DMS 273 treated with DMSO at 0.1 percent for 48 hours (cell line): Measurements from ENCODE around the gene IL17RC.
"Not testable (repeated sequence)": the region's sequence is repeated elsewhere in the genome, so short reads cannot be mapped to it uniquely, and the experiment has no call there.

ENCODE experiments used
- DNase-seq: peaks from one replicate; lab custom pipeline; 2025; lab: John Stamatoyannopoulos, UW

The IL17RC gene

GRCh38 chr3:9916734-9917680, at the start of gene IL17RC:
Gene IL17RC (plus strand): TSS chr3:9917098. CDS start chr3:9917316, 218 bp downstream.
- DNase-seq = peak; percentile 89

GRCh38 chr3:9867106-9867505, 49.8 kb upstream of the IL17RC start:
- DNase-seq = no peak

- DNase-seq = no peak
Observed at GRCh38 chr3:9869955-9870354, 46.9 kb upstream of the IL17RC start.

- DNase-seq = no peak
Observed at GRCh38 chr3:9870978-9871377, 45.9 kb upstream of the IL17RC start.

GRCh38 chr3:9872067-9872466, 44.8 kb upstream of the IL17RC start:
- DNase-seq = not testable (repeated sequence)

GRCh38 chr3:9875448-9875847, 41.5 kb upstream of the IL17RC start:
- peak; percentile 13 for DNase-seq

GRCh38 chr3:9876255-9876654, 40.6 kb upstream of the IL17RC start:
- not testable (repeated sequence) for DNase-seq

- no peak for DNase-seq
Observed at GRCh38 chr3:9876991-9877390, 39.9 kb upstream of the IL17RC start.

GRCh38 chr3:9878700-9879099, 38.2 kb upstream of the IL17RC start:
- DNase-seq = no peak

- DNase-seq = no peak
Observed at GRCh38 chr3:9879830-9880549, 36.9 kb upstream of the IL17RC start, which contains the start of gene CIDEC. Gene CIDEC (minus strand): TSS chr3:9880253. CDS start chr3:9878486, 1,767 bp downstream.

- DNase-seq = no peak
Observed at GRCh38 chr3:9881441-9881840, 35.5 kb upstream of the IL17RC start.

- no peak for DNase-seq
Observed at GRCh38 chr3:9883706-9884554, 33.0 kb upstream of the IL17RC start.

- DNase-seq = no peak
Observed at GRCh38 chr3:9884555-9885165, 32.2 kb upstream of the IL17RC start.

- no peak for DNase-seq
Observed at GRCh38 chr3:9886328-9886727, 30.6 kb upstream of the IL17RC start.

- DNase-seq = no peak
Observed at GRCh38 chr3:9887480-9887879, 29.4 kb upstream of the IL17RC start.

GRCh38 chr3:9888540-9888939, 28.4 kb upstream of the IL17RC start:
- DNase-seq = no peak

GRCh38 chr3:9889405-9889804, 27.5 kb upstream of the IL17RC start:
- no peak for DNase-seq

GRCh38 chr3:9890249-9891071, 26.4 kb upstream of the IL17RC start, which contains the start of gene JAGN1:
Gene JAGN1 (plus strand): TSS chr3:9890610. CDS start chr3:9890723, 113 bp downstream.
- peak; percentile 51 for DNase-seq

GRCh38 chr3:9891072-9891622, 25.8 kb upstream of the IL17RC start:
- no peak for DNase-seq

- DNase-seq = no peak
Observed at GRCh38 chr3:9893739-9894138, 23.2 kb upstream of the IL17RC start.
